SK-N-SH treated with all-trans-retinoic acid at 6 μM for 48 hours (cell line): ENCODE measurements around the gene RASGRP3.

Source experiments
- ATAC-seq: fragments of 200-7000 bp; cut with Tn5 transposase; 3 replicates; pipeline ENCODE4 v1.9.1; 2020; ENCODE audit warnings: mild to moderate bottlenecking, moderate library complexity
- ARNTL ChIP-seq: fragments of 450-650 bp; formaldehyde crosslinking; IDR thresholded peaks from 2 replicates; pipeline ENCODE4 v1.5.0; 2020; ENCODE audit warnings: low read depth, mild to moderate bottlenecking, moderate library complexity, borderline replicate concordance
- CSDC2 ChIP-seq: fragments of 250-450 bp; sonication (Bioruptor Pico); IDR thresholded peaks from 2 replicates; pipeline ENCODE4 v1.5.0; 2020; ENCODE audit warnings: mild to moderate bottlenecking, moderate library complexity
- ESRRG ChIP-seq: fragments of 250-450 bp; sonication (Bioruptor Pico); IDR thresholded peaks from 2 replicates; pipeline ENCODE4 v1.6.1; 2021; ENCODE audit warnings: mild to moderate bottlenecking
- GLIS3 ChIP-seq: fragments of 250-450 bp; sonication (Bioruptor Pico); IDR thresholded peaks from 2 replicates; pipeline ENCODE4 v1.5.0; 2020; ENCODE audit warnings: mild to moderate bottlenecking, moderate library complexity
- ISL1 ChIP-seq: fragments of 250-450 bp; sonication (Bioruptor Pico); IDR thresholded peaks from 2 replicates; pipeline ENCODE4 v2.1.2; 2022; ENCODE audit warnings: mild to moderate bottlenecking, moderate library complexity
- OSR1 ChIP-seq: fragments of 250-450 bp; sonication (Bioruptor Pico); IDR thresholded peaks from 2 replicates; pipeline ENCODE4 v1.8.0; 2022; ENCODE audit warnings: moderate library complexity, mild to moderate bottlenecking, inconsistent platforms
- PPARA ChIP-seq: fragments of 250-450 bp; sonication (Bioruptor Pico); IDR thresholded peaks from 2 replicates; pipeline ENCODE4 v1.5.0; 2020; ENCODE audit warnings: mild to moderate bottlenecking, borderline replicate concordance
- RARB ChIP-seq: fragments of 250-450 bp; sonication (Bioruptor Pico); IDR thresholded peaks from 2 replicates; pipeline ENCODE4 v1.8.0; 2021; ENCODE audit warnings: mild to moderate bottlenecking, moderate library complexity
- SNAI2 ChIP-seq: fragments of 250-450 bp; sonication (Bioruptor Pico); IDR thresholded peaks from 2 replicates; pipeline ENCODE4 v1.5.0; 2020; ENCODE audit warnings: mild to moderate bottlenecking, moderate library complexity
- TCF4 ChIP-seq: fragments of 250-450 bp; sonication (Bioruptor Pico); IDR thresholded peaks from 2 replicates; pipeline ENCODE4 v1.8.0; 2021; ENCODE audit warnings: mild to moderate bottlenecking, moderate library complexity, borderline replicate concordance
- TOX ChIP-seq: fragments of 250-450 bp; sonication (Bioruptor Pico); IDR thresholded peaks from 2 replicates; pipeline ENCODE4 v1.8.0; 2021; ENCODE audit warnings: mild to moderate bottlenecking, moderate library complexity, borderline replicate concordance
- ZC3H10 ChIP-seq: fragments of 250-450 bp; sonication (Bioruptor Pico); IDR thresholded peaks from 2 replicates; pipeline ENCODE4 v1.5.1; 2021; ENCODE audit warnings: mild to moderate bottlenecking, moderate library complexity
- ZFP3 ChIP-seq: fragments of 250-450 bp; sonication (Bioruptor Pico); IDR thresholded peaks from 2 replicates; pipeline ENCODE4 v1.5.0; 2020; ENCODE audit warnings: mild to moderate bottlenecking, moderate library complexity
- ZFP30 ChIP-seq: fragments of 450-650 bp; formaldehyde crosslinking; IDR thresholded peaks from 2 replicates; pipeline ENCODE4 v1.5.0; 2022; ENCODE audit warnings: mild to moderate bottlenecking, moderate library complexity
- ZNF565 ChIP-seq: fragments of 450-650 bp; formaldehyde crosslinking; conservative IDR thresholded peaks from 2 replicates; pipeline ENCODE4 v1.5.0; 2020; ENCODE audit warnings: low read depth, mild to moderate bottlenecking, moderate library complexity
- ZNF70 ChIP-seq: fragments of 450-650 bp; formaldehyde crosslinking; IDR thresholded peaks from 2 replicates; pipeline ENCODE4 v1.5.0; 2020; ENCODE audit warnings: mild to moderate bottlenecking, moderate library complexity
- TF ChIP-seq, protein P1 (sequence below): fragments of 250-450 bp; sonication (Bioruptor Pico); IDR thresholded peaks from 2 replicates; pipeline ENCODE4 v1.5.0; 2020; ENCODE audit warnings: mild to moderate bottlenecking, moderate library complexity
- TF ChIP-seq, protein P2 (sequence below): fragments of 250-450 bp; sonication (Bioruptor Pico); IDR thresholded peaks from 2 replicates; pipeline ENCODE4 v1.5.1; 2021; ENCODE audit warnings: mild to moderate bottlenecking, moderate library complexity
- TF ChIP-seq, protein P3 (sequence below): fragments of 250-450 bp; sonication (Bioruptor Pico); IDR thresholded peaks from 2 replicates; pipeline ENCODE4 v1.8.0; 2020; ENCODE audit warnings: mild to moderate bottlenecking, moderate library complexity, borderline replicate concordance
- TF ChIP-seq, protein P4 (sequence below): fragments of 250-450 bp; sonication (Bioruptor Pico); IDR thresholded peaks from 2 replicates; pipeline ENCODE4 v1.8.0; 2021; ENCODE audit warnings: low read depth, mild to moderate bottlenecking, moderate library complexity, borderline replicate concordance
- TF ChIP-seq, protein P5 (sequence below): fragments of 250-450 bp; sonication (Bioruptor Pico); IDR thresholded peaks from 2 replicates; pipeline ENCODE4 v1.5.1; 2020; ENCODE audit warnings: low read depth, mild to moderate bottlenecking, moderate library complexity

The RASGRP3 gene

DNA sequence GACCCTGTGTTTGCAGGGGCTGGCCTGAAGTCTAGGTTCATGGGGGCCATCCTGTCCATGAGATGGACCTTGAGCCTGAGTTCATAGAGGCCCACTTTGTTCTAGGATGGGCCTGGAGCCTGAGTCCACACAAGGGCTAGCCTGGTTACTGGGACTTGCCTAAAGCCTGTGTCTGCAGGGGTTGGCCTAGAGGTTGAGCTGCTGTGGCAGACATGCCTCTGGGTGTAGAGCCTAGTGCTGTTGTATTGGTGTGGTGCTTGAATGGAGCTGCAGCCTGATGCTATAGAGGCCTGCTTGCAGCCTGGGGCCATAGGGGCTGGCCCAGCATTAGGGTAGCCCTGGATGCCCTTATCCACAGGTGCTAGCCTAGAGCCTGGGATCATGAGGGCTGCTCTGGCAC lies 23.9 kb upstream of the RASGRP3 start:
- TF ChIP-seq, protein P1, sequence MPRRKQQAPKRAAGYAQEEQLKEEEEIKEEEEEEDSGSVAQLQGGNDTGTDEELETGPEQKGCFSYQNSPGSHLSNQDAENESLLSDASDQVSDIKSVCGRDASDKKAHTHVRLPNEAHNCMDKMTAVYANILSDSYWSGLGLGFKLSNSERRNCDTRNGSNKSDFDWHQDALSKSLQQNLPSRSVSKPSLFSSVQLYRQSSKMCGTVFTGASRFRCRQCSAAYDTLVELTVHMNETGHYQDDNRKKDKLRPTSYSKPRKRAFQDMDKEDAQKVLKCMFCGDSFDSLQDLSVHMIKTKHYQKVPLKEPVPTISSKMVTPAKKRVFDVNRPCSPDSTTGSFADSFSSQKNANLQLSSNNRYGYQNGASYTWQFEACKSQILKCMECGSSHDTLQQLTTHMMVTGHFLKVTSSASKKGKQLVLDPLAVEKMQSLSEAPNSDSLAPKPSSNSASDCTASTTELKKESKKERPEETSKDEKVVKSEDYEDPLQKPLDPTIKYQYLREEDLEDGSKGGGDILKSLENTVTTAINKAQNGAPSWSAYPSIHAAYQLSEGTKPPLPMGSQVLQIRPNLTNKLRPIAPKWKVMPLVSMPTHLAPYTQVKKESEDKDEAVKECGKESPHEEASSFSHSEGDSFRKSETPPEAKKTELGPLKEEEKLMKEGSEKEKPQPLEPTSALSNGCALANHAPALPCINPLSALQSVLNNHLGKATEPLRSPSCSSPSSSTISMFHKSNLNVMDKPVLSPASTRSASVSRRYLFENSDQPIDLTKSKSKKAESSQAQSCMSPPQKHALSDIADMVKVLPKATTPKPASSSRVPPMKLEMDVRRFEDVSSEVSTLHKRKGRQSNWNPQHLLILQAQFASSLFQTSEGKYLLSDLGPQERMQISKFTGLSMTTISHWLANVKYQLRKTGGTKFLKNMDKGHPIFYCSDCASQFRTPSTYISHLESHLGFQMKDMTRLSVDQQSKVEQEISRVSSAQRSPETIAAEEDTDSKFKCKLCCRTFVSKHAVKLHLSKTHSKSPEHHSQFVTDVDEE (CRISPR knock-in tag), result no peak
- TF ChIP-seq TOX (CRISPR knock-in tag) (no peak), RARB (no peak), OSR1 (CRISPR knock-in tag) (no peak), ISL1 (CRISPR knock-in tag) (no peak), SNAI2 (CRISPR knock-in tag) (no peak), ZNF565 (no peak), ZNF70 (no peak), TCF4 (CRISPR knock-in tag) (no peak), PPARA (CRISPR knock-in tag) (no peak), ZFP30 (CRISPR knock-in tag) (no peak)
- TF ChIP-seq, protein P2, sequence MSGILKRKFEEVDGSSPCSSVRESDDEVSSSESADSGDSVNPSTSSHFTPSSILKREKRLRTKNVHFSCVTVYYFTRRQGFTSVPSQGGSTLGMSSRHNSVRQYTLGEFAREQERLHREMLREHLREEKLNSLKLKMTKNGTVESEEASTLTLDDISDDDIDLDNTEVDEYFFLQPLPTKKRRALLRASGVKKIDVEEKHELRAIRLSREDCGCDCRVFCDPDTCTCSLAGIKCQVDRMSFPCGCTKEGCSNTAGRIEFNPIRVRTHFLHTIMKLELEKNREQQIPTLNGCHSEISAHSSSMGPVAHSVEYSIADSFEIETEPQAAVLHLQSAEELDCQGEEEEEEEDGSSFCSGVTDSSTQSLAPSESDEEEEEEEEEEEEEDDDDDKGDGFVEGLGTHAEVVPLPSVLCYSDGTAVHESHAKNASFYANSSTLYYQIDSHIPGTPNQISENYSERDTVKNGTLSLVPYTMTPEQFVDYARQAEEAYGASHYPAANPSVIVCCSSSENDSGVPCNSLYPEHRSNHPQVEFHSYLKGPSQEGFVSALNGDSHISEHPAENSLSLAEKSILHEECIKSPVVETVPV (CRISPR knock-in tag), result no peak
- TF ChIP-seq, all 23 proteins: peak for 0
- no peak for ATAC-seq

DNA sequence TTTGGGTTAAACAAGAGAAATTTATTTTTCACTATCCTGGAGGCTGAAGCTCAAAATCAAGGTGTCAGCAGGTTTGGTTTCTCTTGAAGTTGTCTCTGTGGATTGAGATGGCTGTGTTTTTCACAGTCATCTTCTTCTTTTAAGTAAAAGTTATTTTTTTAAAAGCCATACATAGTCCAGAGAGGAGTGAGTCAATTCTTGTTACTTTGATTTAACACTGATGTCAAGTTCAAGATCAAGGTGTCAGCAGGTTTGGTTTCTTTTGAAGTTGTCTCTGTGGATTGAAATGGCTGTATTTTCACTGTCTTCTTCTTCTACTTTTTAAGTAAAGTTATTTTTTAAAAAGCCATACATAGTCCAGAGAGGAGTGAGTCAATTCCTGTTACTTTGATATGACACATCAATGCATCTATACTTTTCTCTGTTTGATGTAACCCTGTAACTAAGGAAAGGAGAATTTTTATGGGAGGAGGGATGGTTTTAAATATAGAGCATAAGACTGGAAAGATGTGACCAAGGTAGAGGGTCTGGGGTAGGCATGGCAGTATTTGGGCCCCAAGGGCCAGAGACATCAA lies 22.5 kb upstream of the RASGRP3 start:
- TF ChIP-seq OSR1 (CRISPR knock-in tag) (no peak), SNAI2 (CRISPR knock-in tag) (no peak), ZC3H10 (CRISPR knock-in tag) (no peak), CSDC2 (CRISPR knock-in tag) (no peak), GLIS3 (CRISPR knock-in tag) (no peak), ZFP30 (CRISPR knock-in tag) (no peak), ESRRG (no peak), ZNF70 (no peak), ARNTL (CRISPR knock-in tag) (no peak), ZFP3 (CRISPR knock-in tag) (no peak)
- TF ChIP-seq, protein P3, sequence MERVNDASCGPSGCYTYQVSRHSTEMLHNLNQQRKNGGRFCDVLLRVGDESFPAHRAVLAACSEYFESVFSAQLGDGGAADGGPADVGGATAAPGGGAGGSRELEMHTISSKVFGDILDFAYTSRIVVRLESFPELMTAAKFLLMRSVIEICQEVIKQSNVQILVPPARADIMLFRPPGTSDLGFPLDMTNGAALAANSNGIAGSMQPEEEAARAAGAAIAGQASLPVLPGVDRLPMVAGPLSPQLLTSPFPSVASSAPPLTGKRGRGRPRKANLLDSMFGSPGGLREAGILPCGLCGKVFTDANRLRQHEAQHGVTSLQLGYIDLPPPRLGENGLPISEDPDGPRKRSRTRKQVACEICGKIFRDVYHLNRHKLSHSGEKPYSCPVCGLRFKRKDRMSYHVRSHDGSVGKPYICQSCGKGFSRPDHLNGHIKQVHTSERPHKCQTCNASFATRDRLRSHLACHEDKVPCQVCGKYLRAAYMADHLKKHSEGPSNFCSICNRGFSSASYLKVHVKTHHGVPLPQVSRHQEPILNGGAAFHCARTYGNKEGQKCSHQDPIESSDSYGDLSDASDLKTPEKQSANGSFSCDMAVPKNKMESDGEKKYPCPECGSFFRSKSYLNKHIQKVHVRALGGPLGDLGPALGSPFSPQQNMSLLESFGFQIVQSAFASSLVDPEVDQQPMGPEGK (CRISPR knock-in tag), result no peak
- TF ChIP-seq, protein P4, sequence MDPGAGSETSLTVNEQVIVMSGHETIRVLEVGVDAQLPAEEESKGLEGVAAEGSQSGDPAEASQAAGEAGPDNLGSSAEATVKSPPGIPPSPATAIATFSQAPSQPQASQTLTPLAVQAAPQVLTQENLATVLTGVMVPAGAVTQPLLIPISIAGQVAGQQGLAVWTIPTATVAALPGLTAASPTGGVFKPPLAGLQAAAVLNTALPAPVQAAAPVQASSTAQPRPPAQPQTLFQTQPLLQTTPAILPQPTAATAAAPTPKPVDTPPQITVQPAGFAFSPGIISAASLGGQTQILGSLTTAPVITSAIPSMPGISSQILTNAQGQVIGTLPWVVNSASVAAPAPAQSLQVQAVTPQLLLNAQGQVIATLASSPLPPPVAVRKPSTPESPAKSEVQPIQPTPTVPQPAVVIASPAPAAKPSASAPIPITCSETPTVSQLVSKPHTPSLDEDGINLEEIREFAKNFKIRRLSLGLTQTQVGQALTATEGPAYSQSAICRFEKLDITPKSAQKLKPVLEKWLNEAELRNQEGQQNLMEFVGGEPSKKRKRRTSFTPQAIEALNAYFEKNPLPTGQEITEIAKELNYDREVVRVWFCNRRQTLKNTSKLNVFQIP (CRISPR knock-in tag), result no peak
- TF ChIP-seq, protein P5, sequence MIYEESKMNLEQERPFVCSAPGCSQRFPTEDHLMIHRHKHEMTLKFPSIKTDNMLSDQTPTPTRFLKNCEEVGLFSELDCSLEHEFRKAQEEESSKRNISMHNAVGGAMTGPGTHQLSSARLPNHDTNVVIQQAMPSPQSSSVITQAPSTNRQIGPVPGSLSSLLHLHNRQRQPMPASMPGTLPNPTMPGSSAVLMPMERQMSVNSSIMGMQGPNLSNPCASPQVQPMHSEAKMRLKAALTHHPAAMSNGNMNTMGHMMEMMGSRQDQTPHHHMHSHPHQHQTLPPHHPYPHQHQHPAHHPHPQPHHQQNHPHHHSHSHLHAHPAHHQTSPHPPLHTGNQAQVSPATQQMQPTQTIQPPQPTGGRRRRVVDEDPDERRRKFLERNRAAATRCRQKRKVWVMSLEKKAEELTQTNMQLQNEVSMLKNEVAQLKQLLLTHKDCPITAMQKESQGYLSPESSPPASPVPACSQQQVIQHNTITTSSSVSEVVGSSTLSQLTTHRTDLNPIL (CRISPR knock-in tag), result no peak
- TF ChIP-seq, protein P1 (CRISPR knock-in tag), result no peak
- ATAC-seq, result no peak
